GM21529 (cell line): ENCODE data around the gene TMSB15C.

Source experiments
- ATAC-seq: cut with Tn5 transposase; IDR thresholded peaks from one replicate; pipeline ENCODE4 v1.9.1; 2021; ENCODE audit not compliant: unreplicated experiment

The TMSB15C gene

DNA sequence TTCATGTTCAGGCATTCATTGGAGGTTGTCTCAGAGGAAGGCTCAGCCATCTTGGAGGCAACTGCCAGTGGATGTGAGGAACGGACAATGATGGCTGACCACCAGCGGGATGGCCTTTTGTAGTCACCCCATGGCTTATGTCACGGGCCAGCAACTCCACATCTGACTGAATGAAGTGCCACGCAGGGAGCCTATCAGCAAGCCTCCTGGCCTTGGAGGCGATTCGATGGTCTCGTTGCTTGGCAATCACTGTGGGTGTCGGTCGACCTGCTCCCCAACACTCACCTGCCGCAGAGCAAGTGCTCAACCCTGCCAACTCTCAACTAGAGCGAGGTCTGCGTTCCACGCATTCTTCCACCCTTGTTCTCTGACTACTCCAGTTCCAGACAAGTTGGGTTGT lies 28.9 kb downstream of the TMSB15C start:
- ATAC-seq = no peak

- no peak for ATAC-seq
Observed at GRCh38 chrX:104045642-104046041, 30.4 kb downstream of the TMSB15C start.

DNA sequence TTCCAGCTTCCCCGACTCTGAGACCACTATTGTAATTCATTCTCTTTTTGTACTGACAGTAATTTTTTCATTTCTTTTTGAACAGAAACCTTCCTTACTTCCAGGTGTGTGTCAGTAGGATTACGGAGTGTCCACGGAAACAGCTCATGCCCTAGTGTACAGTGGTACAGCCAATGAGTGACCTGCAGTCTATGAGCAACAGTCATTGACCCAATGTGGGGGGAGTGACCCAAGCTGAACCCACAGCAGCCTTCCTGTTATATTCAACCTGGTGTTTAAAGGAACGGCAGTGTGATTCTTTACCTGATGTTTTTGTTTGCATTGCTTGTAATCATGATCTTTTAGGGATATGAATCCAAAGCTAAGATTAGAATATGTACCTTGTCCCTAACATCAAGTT lies 35.0 kb downstream of the TMSB15C start:
- no peak for ATAC-seq

GRCh38 chrX:104039689-104040505 lies 36.1 kb downstream of the TMSB15C start, which contains the start of gene H2BW2:
Gene H2BW2, plus strand, starts transcription at chrX:104039956. Its CDS starts 39 bp downstream, at chrX:104039995.
- no peak for ATAC-seq
